Liver (tissue), 3 donors: ENCODE results near the gene PCNA.

Experiments
- CTCF ChIP-seq: fragments of 150-350 bp; IDR thresholded peaks from 2 replicates; pipeline ENCODE4 v1.5.1; 2017; ENCODE audit warnings: improper control_type of control experiment, low read depth, low read length; ENCODE audit not compliant: missing input control
- EGR1 ChIP-seq, 2 donors: IDR thresholded peaks; 2 replicates each; pipeline ENCODE4 v1.6.1; 2016 to 2018; ENCODE audit warnings: antibody characterized with exemption in 2 of 2, low read depth in 2 of 2
- FOXA1 ChIP-seq: IDR thresholded peaks from 2 replicates; pipeline ENCODE4 v1.6.1; 2016; ENCODE audit warnings: antibody characterized with exemption
- GABPA ChIP-seq, 2 donors: IDR thresholded peaks in 1 of 2; conservative IDR thresholded peaks in 1 of 2; 2 replicates each; pipeline ENCODE4 v1.6.1; 2016; ENCODE audit warnings: antibody characterized with exemption in 2 of 2, mild to moderate bottlenecking in 1 of 2, moderate library complexity in 1 of 2
- HNF4G ChIP-seq: IDR thresholded peaks from 2 replicates; pipeline ENCODE4 v1.6.1; 2016; ENCODE audit warnings: antibody characterized with exemption
- JUND ChIP-seq, 2 donors: IDR thresholded peaks; 2 replicates each; pipeline ENCODE4 v1.6.1; 2016; ENCODE audit warnings: antibody characterized with exemption in 2 of 2
- RAD21 ChIP-seq, 2 donors: IDR thresholded peaks; 2 replicates each; pipeline ENCODE4 v1.6.1; 2016; ENCODE audit warnings: antibody characterized with exemption in 2 of 2, mild to moderate bottlenecking in 2 of 2
- YY1 ChIP-seq: IDR thresholded peaks from 2 replicates; pipeline ENCODE4 v1.6.1; 2016; ENCODE audit warnings: antibody characterized with exemption, mild to moderate bottlenecking
- TF ChIP-seq, protein P1 (sequence below): IDR thresholded peaks from 2 replicates; pipeline ENCODE4 v1.6.1; 2016; ENCODE audit warnings: antibody characterized with exemption
- TF ChIP-seq, protein P2 (sequence below): IDR thresholded peaks from 2 replicates; pipeline ENCODE4 v1.6.1; 2016; ENCODE audit warnings: antibody characterized with exemption, mild to moderate bottlenecking
- donor health status: healthy.
- donor health status: healthy.

GRCh38 chr20:5067877-5068645 lies 51.7 kb downstream of the PCNA start:
- TF ChIP-seq YY1 (no peak), GABPA (IDR thresholded peaks at IDR 0.05 in 1 of 2, conservative IDR thresholded peaks at IDR 0.05 in 1 of 2) (no peak), CTCF (no peak), HNF4G (no peak), JUND (IDR thresholded peaks at IDR 0.05) (no peak), RAD21 (IDR thresholded peaks at IDR 0.05) (no peak), FOXA1 (no peak), EGR1 (IDR thresholded peaks at IDR 0.05; ENCODE audit: low read depth in 2 of 2) (no peak)
- TF ChIP-seq, protein P1, sequence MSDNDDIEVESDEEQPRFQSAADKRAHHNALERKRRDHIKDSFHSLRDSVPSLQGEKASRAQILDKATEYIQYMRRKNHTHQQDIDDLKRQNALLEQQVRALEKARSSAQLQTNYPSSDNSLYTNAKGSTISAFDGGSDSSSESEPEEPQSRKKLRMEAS = no peak
- TF ChIP-seq, protein P2, sequence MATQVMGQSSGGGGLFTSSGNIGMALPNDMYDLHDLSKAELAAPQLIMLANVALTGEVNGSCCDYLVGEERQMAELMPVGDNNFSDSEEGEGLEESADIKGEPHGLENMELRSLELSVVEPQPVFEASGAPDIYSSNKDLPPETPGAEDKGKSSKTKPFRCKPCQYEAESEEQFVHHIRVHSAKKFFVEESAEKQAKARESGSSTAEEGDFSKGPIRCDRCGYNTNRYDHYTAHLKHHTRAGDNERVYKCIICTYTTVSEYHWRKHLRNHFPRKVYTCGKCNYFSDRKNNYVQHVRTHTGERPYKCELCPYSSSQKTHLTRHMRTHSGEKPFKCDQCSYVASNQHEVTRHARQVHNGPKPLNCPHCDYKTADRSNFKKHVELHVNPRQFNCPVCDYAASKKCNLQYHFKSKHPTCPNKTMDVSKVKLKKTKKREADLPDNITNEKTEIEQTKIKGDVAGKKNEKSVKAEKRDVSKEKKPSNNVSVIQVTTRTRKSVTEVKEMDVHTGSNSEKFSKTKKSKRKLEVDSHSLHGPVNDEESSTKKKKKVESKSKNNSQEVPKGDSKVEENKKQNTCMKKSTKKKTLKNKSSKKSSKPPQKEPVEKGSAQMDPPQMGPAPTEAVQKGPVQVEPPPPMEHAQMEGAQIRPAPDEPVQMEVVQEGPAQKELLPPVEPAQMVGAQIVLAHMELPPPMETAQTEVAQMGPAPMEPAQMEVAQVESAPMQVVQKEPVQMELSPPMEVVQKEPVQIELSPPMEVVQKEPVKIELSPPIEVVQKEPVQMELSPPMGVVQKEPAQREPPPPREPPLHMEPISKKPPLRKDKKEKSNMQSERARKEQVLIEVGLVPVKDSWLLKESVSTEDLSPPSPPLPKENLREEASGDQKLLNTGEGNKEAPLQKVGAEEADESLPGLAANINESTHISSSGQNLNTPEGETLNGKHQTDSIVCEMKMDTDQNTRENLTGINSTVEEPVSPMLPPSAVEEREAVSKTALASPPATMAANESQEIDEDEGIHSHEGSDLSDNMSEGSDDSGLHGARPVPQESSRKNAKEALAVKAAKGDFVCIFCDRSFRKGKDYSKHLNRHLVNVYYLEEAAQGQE = no peak
